Measurements from ENCODE around the gene BICD1. TPM values are rescaled to one million over a fixed set of nuclear protein-coding genes. Genes with fewer than 3 reads are reported as not detected.
A peak's percentile ranks its signal among the peaks of the same experiment; 100 is the strongest.

Gene BICD1
- total and polyA plus RNA-seq, 2 of the 13 experiments (the other 11 are each of a cell fraction or from before 2014, with no cell fraction given), result 4.5 to 5.2 TPM

DNA sequence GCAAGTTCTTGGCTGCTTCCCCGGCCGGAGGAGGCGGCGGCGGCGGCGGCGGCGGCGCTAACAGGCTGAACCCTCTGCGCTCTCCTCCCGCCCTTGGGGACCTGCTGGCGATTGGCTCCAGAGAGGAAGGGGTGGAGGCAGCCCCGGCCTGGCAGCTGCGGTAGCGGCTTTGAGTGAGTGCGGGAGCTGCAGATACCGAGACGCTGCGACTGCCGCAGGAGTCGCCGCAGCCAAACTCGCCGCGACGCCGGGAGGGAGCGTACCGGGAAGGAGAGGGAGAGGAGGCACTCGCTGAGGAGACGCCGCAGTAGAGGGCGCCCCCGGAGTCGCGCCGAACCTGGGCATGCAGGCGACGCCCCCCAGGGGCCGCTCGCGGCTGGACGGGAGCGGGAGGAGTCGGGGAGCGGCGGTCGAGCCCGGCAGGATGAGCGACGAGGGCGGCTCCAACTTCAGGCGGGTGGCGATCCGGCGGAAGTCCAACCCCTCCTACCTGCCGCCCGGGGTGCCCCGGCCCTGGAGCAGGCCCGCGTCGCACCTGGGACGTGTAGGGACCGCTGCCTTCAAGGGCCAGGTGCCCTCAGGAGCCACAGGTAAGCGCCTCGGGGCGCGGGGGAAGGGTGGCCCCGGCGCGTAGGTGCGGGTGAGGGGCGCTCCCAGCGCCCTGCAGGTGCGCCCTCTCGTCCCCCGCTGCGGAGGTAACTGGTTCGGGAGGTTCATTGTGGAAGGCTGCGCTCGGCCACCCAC, 292.9 kb downstream of the BICD1 start, which contains the start of gene FGD4 (continued):
- TF ChIP-seq, protein P1, sequence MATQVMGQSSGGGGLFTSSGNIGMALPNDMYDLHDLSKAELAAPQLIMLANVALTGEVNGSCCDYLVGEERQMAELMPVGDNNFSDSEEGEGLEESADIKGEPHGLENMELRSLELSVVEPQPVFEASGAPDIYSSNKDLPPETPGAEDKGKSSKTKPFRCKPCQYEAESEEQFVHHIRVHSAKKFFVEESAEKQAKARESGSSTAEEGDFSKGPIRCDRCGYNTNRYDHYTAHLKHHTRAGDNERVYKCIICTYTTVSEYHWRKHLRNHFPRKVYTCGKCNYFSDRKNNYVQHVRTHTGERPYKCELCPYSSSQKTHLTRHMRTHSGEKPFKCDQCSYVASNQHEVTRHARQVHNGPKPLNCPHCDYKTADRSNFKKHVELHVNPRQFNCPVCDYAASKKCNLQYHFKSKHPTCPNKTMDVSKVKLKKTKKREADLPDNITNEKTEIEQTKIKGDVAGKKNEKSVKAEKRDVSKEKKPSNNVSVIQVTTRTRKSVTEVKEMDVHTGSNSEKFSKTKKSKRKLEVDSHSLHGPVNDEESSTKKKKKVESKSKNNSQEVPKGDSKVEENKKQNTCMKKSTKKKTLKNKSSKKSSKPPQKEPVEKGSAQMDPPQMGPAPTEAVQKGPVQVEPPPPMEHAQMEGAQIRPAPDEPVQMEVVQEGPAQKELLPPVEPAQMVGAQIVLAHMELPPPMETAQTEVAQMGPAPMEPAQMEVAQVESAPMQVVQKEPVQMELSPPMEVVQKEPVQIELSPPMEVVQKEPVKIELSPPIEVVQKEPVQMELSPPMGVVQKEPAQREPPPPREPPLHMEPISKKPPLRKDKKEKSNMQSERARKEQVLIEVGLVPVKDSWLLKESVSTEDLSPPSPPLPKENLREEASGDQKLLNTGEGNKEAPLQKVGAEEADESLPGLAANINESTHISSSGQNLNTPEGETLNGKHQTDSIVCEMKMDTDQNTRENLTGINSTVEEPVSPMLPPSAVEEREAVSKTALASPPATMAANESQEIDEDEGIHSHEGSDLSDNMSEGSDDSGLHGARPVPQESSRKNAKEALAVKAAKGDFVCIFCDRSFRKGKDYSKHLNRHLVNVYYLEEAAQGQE (IDR thresholded peaks at IDR 0.05; ENCODE audit: borderline replicate concordance in 1 of 2, low read depth in 1 of 2, low read length in 2 of 2), result no peak
- no peak for TF ChIP-seq HDAC6 (IDR thresholded peaks at IDR 0.05; ENCODE audit: low read depth, low read length)
- TF ChIP-seq ZNF614 (CRISPR knock-in tag; IDR thresholded peaks at IDR 0.05; ENCODE audit: borderline replicate concordance), result peak; percentile 18; the same call in 1 of the 2 replicates
- peak; percentile 42; the same call in 1 of the 2 replicates for TF ChIP-seq ZMYM3 (CRISPR knock-in tag; IDR thresholded peaks at IDR 0.05)
- 0 out of 2 replicates have a peak, but pooled peaks have one; percentile 32 for TF ChIP-seq GLI4 (CRISPR knock-in tag; IDR thresholded peaks at IDR 0.05; ENCODE audit: borderline replicate concordance)
- TF ChIP-seq, protein P2, sequence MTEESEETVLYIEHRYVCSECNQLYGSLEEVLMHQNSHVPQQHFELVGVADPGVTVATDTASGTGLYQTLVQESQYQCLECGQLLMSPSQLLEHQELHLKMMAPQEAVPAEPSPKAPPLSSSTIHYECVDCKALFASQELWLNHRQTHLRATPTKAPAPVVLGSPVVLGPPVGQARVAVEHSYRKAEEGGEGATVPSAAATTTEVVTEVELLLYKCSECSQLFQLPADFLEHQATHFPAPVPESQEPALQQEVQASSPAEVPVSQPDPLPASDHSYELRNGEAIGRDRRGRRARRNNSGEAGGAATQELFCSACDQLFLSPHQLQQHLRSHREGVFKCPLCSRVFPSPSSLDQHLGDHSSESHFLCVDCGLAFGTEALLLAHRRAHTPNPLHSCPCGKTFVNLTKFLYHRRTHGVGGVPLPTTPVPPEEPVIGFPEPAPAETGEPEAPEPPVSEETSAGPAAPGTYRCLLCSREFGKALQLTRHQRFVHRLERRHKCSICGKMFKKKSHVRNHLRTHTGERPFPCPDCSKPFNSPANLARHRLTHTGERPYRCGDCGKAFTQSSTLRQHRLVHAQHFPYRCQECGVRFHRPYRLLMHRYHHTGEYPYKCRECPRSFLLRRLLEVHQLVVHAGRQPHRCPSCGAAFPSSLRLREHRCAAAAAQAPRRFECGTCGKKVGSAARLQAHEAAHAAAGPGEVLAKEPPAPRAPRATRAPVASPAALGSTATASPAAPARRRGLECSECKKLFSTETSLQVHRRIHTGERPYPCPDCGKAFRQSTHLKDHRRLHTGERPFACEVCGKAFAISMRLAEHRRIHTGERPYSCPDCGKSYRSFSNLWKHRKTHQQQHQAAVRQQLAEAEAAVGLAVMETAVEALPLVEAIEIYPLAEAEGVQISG (CRISPR knock-in tag; IDR thresholded peaks at IDR 0.05), result peak; percentile 85
- no peak for TF ChIP-seq ZNF75D (CRISPR knock-in tag; IDR thresholded peaks at IDR 0.05; ENCODE audit: borderline replicate concordance)
- peak; percentile 56 for TF ChIP-seq SKI (IDR thresholded peaks at IDR 0.05; ENCODE audit: partially characterized antibody)
- TF ChIP-seq NFYB (CRISPR knock-in tag; IDR thresholded peaks at IDR 0.05), result 0 out of 2 replicates have a peak, but pooled peaks have one; percentile 22
- TF ChIP-seq ZBTB38 (CRISPR knock-in tag; IDR thresholded peaks at IDR 0.05), result peak; percentile 18; the same call in 1 of the 2 replicates
- peak; percentile 70; the same call in 1 of the 2 replicates for TF ChIP-seq ZNF724P (CRISPR knock-in tag; IDR thresholded peaks at IDR 0.05; ENCODE audit: borderline replicate concordance)
- TF ChIP-seq, protein P3, sequence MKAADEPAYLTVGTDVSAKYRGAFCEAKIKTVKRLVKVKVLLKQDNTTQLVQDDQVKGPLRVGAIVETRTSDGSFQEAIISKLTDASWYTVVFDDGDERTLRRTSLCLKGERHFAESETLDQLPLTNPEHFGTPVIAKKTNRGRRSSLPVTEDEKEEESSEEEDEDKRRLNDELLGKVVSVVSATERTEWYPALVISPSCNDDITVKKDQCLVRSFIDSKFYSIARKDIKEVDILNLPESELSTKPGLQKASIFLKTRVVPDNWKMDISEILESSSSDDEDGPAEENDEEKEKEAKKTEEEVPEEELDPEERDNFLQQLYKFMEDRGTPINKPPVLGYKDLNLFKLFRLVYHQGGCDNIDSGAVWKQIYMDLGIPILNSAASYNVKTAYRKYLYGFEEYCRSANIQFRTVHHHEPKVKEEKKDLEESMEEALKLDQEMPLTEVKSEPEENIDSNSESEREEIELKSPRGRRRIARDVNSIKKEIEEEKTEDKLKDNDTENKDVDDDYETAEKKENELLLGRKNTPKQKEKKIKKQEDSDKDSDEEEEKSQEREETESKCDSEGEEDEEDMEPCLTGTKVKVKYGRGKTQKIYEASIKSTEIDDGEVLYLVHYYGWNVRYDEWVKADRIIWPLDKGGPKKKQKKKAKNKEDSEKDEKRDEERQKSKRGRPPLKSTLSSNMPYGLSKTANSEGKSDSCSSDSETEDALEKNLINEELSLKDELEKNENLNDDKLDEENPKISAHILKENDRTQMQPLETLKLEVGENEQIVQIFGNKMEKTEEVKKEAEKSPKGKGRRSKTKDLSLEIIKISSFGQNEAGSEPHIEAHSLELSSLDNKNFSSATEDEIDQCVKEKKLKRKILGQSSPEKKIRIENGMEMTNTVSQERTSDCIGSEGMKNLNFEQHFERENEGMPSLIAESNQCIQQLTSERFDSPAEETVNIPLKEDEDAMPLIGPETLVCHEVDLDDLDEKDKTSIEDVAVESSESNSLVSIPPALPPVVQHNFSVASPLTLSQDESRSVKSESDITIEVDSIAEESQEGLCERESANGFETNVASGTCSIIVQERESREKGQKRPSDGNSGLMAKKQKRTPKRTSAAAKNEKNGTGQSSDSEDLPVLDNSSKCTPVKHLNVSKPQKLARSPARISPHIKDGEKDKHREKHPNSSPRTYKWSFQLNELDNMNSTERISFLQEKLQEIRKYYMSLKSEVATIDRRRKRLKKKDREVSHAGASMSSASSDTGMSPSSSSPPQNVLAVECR (CRISPR knock-in tag; IDR thresholded peaks at IDR 0.05; ENCODE audit: borderline replicate concordance), result peak; percentile 81
- no peak for TF ChIP-seq ZNF136 (CRISPR knock-in tag; IDR thresholded peaks at IDR 0.05; ENCODE audit: low read depth)
- TF ChIP-seq RFXANK (CRISPR knock-in tag; IDR thresholded peaks at IDR 0.05), result no peak
- no peak for TF ChIP-seq ZNF782 (CRISPR knock-in tag; IDR thresholded peaks at IDR 0.05; ENCODE audit: borderline replicate concordance)
- no peak for TF ChIP-seq ZNF317 (CRISPR knock-in tag; IDR thresholded peaks at IDR 0.05)
- TF ChIP-seq ZBTB7A (CRISPR knock-in tag; IDR thresholded peaks at IDR 0.05), result no peak
- TF ChIP-seq SCMH1 (CRISPR knock-in tag; IDR thresholded peaks at IDR 0.05; ENCODE audit: borderline replicate concordance), result no peak

All from HepG2 (cell line).